Stomach (tissue), 4 donors: ENCODE measurements around the gene ST13.

Experiments
- EP300 ChIP-seq: sonication (generic); formaldehyde crosslinking; IDR thresholded peaks from one replicate; pipeline ENCODE4 v1.6.1; 2017; ENCODE audit warnings: antibody characterized with exemption
- POLR2AphosphoS5 ChIP-seq, 3 donors: sonication (generic); formaldehyde crosslinking; IDR thresholded peaks; one replicate each; pipeline ENCODE4 v1.6.1; 2016; ENCODE audit warnings: antibody characterized with exemption in 3 of 3

GRCh38 chr22:40838486-40838885 lies 18.0 kb downstream of the ST13 start:
- TF ChIP-seq EP300 (no peak), POLR2AphosphoS5 (IDR thresholded peaks at IDR 0.05) (no peak)
